Keratinocyte (primary cell): Measurements from ENCODE around the gene GRAMD4. TPM values are rescaled to one million over a fixed set of nuclear protein-coding genes. Genes with fewer than 3 reads are reported as not detected.

Experiments
- DNase-seq: peaks from one replicate; pipeline ENCODE4 v3.0.0-alpha.2; 2011; ENCODE audit warnings: low read depth, missing footprints, low spot score
- FAIRE-seq: peaks from 2 replicates; lab custom pipeline; 2011; peaks lifted over from hg19 to GRCh38; lab: Jason Lieb, UNC
- H2AFZ ChIP-seq: 2 replicates; pipeline ENCODE4 v1.6.0; 2012; ENCODE audit warnings: low read length, control low read depth, inconsistent platforms; ENCODE audit not compliant: control insufficient read depth
- H3K27ac ChIP-seq: 2 replicates; pipeline ENCODE4 v1.5.1; 2011; ENCODE audit warnings: low read length; ENCODE audit not compliant: control insufficient read depth, insufficient read depth
- H3K27me3 ChIP-seq: 3 replicates; pipeline ENCODE4 v1.6.0; 2011; ENCODE audit warnings: low read length; ENCODE audit not compliant: control insufficient read depth, insufficient read depth; ENCODE audit errors: extremely low read depth
- H3K36me3 ChIP-seq, 2 experiments: 2 replicates in 1 of 2; 3 replicates in 1 of 2; pipeline ENCODE4 v1.5.1; 2011; ENCODE audit warnings: low read length in 2 of 2, mild to moderate bottlenecking in 1 of 2; ENCODE audit not compliant: control insufficient read depth in 2 of 2, insufficient read depth in 2 of 2; ENCODE audit errors: extremely low read depth in 1 of 2
- H3K4me1 ChIP-seq: 3 replicates; pipeline ENCODE4 v1.5.1; 2011; ENCODE audit warnings: low read length; ENCODE audit not compliant: control insufficient read depth, insufficient read depth; ENCODE audit errors: extremely low read depth
- H3K4me2 ChIP-seq: 3 replicates; pipeline ENCODE4 v1.6.0; 2011; ENCODE audit warnings: low read depth, low read length; ENCODE audit not compliant: control insufficient read depth, insufficient read depth; ENCODE audit errors: extremely low read depth
- H3K4me3 ChIP-seq, 3 experiments: fragments of 200-600 bp in 1 of 3; sonication (generic) in 1 of 3; 2 replicates in 2 of 3; 3 replicates in 1 of 3; pipeline ENCODE4 v1.5.1; 2011 to 2016; ENCODE audit warnings: low read length in 3 of 3, mild to moderate bottlenecking in 3 of 3, control low read depth in 2 of 3, inconsistent platforms in 1 of 3, low read depth in 1 of 3, mixed read lengths in 1 of 3, mixed run types in 1 of 3, moderate library complexity in 1 of 3; ENCODE audit not compliant: control insufficient read depth in 2 of 3, insufficient read depth in 2 of 3; ENCODE audit errors: extremely low read depth in 1 of 3
- H3K79me2 ChIP-seq: 2 replicates; pipeline ENCODE4 v1.6.0; 2012; ENCODE audit warnings: low read length; ENCODE audit not compliant: control insufficient read depth, insufficient read depth
- H3K9ac ChIP-seq: 3 replicates; pipeline ENCODE4 v1.6.0; 2011; ENCODE audit warnings: low read length; ENCODE audit not compliant: control insufficient read depth, insufficient read depth; ENCODE audit errors: extremely low read depth
- H3K9me1 ChIP-seq: 3 replicates; pipeline ENCODE4 v1.6.0; 2011; ENCODE audit warnings: low read length; ENCODE audit not compliant: control insufficient read depth, insufficient read depth; ENCODE audit errors: extremely low read depth
- H3K9me3 ChIP-seq: 2 replicates; pipeline ENCODE4 v1.5.1; 2012; ENCODE audit warnings: low read depth, low read length; ENCODE audit not compliant: control insufficient read depth
- H4K20me1 ChIP-seq: 3 replicates; pipeline ENCODE4 v1.6.0; 2011; ENCODE audit warnings: low read length; ENCODE audit not compliant: control insufficient read depth, insufficient read depth; ENCODE audit errors: extremely low read depth
- CTCF ChIP-seq, 3 experiments: IDR thresholded peaks in 1 of 3; conservative IDR thresholded peaks in 1 of 3; optimal IDR thresholded peaks in 1 of 3; 2 replicates in 2 of 3; 3 replicates in 1 of 3; pipeline versions ENCODE3 to v1.5.1; 2011; ENCODE audit warnings: low read length in 3 of 3, mild to moderate bottlenecking in 3 of 3, moderate library complexity in 2 of 3, control low read depth in 1 of 3, inconsistent platforms in 1 of 3; ENCODE audit not compliant: insufficient read depth in 2 of 3; ENCODE audit errors: extremely low read depth in 1 of 3
- EZH2 ChIP-seq: IDR thresholded peaks from one replicate; pipeline ENCODE4 v1.6.1; 2012; ENCODE audit warnings: inconsistent platforms, mild to moderate bottlenecking, low read length, moderate library complexity
- dilution Hi-C: fragments of 300-500 bp; cut with MboI; formaldehyde crosslinking; loops from one replicate; pipeline ENCODE4 v1.7.0; 2020; ENCODE audit warnings: low sequenced_read_pairs; ENCODE audit not compliant: extremely low pct_ligation_motif_present
- polyA plus RNA-seq, 5 experiments: library from polyadenylated mRNA; depleted of rRNA in 3 of 5; stranded (reverse) in 3 of 5; stranded (forward) in 1 of 5; unstranded in 1 of 5; fragments of >200 nt; gene quantifications; 1 replicate in 1 of 5; 2 replicates in 3 of 5; 3 replicates in 1 of 5; pipeline versions ENCODE4 v1.2.1 to v1.2.3, GENCODE V29; 2011 to 2012; ENCODE audit warnings: missing spikeins in 2 of 5, low read depth in 1 of 5, low replicate concordance in 1 of 5

The GRAMD4 gene
- polyA plus RNA-seq, 1 donor (not counting 4 experiments of a cell fraction or from before 2014, with no cell fraction given): 17.3 TPM

GRCh38 chr22:46721501-46722085 is 101.4 kb downstream of the GRAMD4 start:
- no peaks in the 10 kb centered on the region for H3K9me1 ChIP-seq
- no peaks in the 10 kb centered on the region for H3K9me3 ChIP-seq
- H3K9ac ChIP-seq: no peak overlapping the region
- peaks cover 7% of the 10 kb centered on the region for H3K4me1 ChIP-seq
- H3K36me3 ChIP-seq: peaks cover 7 to 8% of the 10 kb centered on the region in 2 experiments
- H3K4me2 ChIP-seq: no peak overlapping the region
- no peak for TF ChIP-seq EZH2
- TF ChIP-seq CTCF (optimal IDR thresholded peaks at IDR 0.05 in 1 of 3, IDR thresholded peaks at IDR 0.05 in 1 of 3, conservative IDR thresholded peaks at IDR 0.05 in 1 of 3; ENCODE audit: extremely low read depth in 1 of 3, insufficient read depth in 2 of 3, low read length in 3 of 3): no peak
- dilution Hi-C loops: no loop called here
- H4K20me1 ChIP-seq: no peaks in the 10 kb centered on the region
- no peaks in the 10 kb centered on the region for H3K27me3 ChIP-seq
- H2AFZ ChIP-seq: no peak overlapping the region
- H3K4me3 ChIP-seq: no peak overlapping the region
- no peak overlapping the region for H3K27ac ChIP-seq
- H3K79me2 ChIP-seq: no peaks in the 10 kb centered on the region
- DNase-seq: no peak
- no peak for FAIRE-seq

- dilution Hi-C loops: no loop called here
- H3K27me3 ChIP-seq: no peaks in the 10 kb centered on the region
- no peaks in the 10 kb centered on the region for H3K9me1 ChIP-seq
Observed at GRCh38 chr22:46723882-46724281, 103.7 kb downstream of the GRAMD4 start.

More at GRCh38 chr22:46723882-46724281, 103.7 kb downstream of the GRAMD4 start:
- H3K4me2 ChIP-seq: no peak overlapping the region
- H2AFZ ChIP-seq: no peak overlapping the region
- no peaks in the 10 kb centered on the region for H3K79me2 ChIP-seq
- DNase-seq: no peak
- peaks cover 7% of the 10 kb centered on the region for H3K4me1 ChIP-seq
- H3K36me3 ChIP-seq: peaks cover 3 to 4% of the 10 kb centered on the region in 2 experiments
- H4K20me1 ChIP-seq: no peaks in the 10 kb centered on the region
- TF ChIP-seq EZH2 (no peak), CTCF (optimal IDR thresholded peaks at IDR 0.05 in 1 of 3, IDR thresholded peaks at IDR 0.05 in 1 of 3, conservative IDR thresholded peaks at IDR 0.05 in 1 of 3; ENCODE audit: extremely low read depth in 1 of 3, insufficient read depth in 2 of 3, low read length in 3 of 3) (no peak)
- no peaks in the 10 kb centered on the region for H3K9me3 ChIP-seq
- no peak for FAIRE-seq
- H3K27ac ChIP-seq: no peak overlapping the region
- H3K9ac ChIP-seq: no peak overlapping the region
- H3K4me3 ChIP-seq: no peak overlapping the region
